Chondrocyte (in vitro differentiated cells): ENCODE data around the gene LHX6. TPM values are rescaled to one million over a fixed set of nuclear protein-coding genes. Genes with fewer than 3 reads are reported as not detected.
A peak's percentile ranks its signal among the peaks of the same experiment; 100 is the strongest.

ENCODE experiments used
- DNase-seq: peaks from one replicate; pipeline ENCODE4 v3.0.0; 2021; ENCODE audit warnings: mixed read lengths, low spot score
- H3K27ac Mint-ChIP-seq: one replicate; pipeline ENCODE4 v1.8.0; 2021; ENCODE audit warnings: mild to moderate bottlenecking, moderate library complexity, mixed read lengths; ENCODE audit not compliant: unreplicated experiment
- H3K27me3 Mint-ChIP-seq: 2 replicates; pipeline ENCODE4 v1.8.0; 2021; ENCODE audit warnings: low read depth, mixed read lengths
- H3K36me3 Mint-ChIP-seq: 2 replicates; pipeline ENCODE4 v1.8.0; 2021; ENCODE audit warnings: low read depth, mixed read lengths
- H3K4me1 Mint-ChIP-seq: 2 replicates; pipeline ENCODE4 v1.8.0; 2021; ENCODE audit warnings: low read depth, mild to moderate bottlenecking, mixed read lengths
- H3K4me3 Mint-ChIP-seq: one replicate; pipeline ENCODE4 v1.8.0; 2021; ENCODE audit warnings: mild to moderate bottlenecking, moderate library complexity, mixed read lengths; ENCODE audit not compliant: unreplicated experiment
- H3K9me3 Mint-ChIP-seq: 2 replicates; pipeline ENCODE4 v1.8.0; 2021; ENCODE audit warnings: low read depth, mixed read lengths
- total RNA-seq: library from RNA; stranded (reverse); gene quantifications from 3 replicates; pipeline ENCODE4 v1.2.1, GENCODE V29; 2021
- TF ChIP-seq, protein P1 (sequence below): fragments of 200-600 bp; sonication (generic); IDR thresholded peaks from 2 replicates; pipeline ENCODE4 v1.5.0; 2021; ENCODE audit warnings: antibody characterized with exemption, mild to moderate bottlenecking, moderate library complexity

The LHX6 gene
- total RNA-seq, 1 donor from 2014 or later: not detected

DNA sequence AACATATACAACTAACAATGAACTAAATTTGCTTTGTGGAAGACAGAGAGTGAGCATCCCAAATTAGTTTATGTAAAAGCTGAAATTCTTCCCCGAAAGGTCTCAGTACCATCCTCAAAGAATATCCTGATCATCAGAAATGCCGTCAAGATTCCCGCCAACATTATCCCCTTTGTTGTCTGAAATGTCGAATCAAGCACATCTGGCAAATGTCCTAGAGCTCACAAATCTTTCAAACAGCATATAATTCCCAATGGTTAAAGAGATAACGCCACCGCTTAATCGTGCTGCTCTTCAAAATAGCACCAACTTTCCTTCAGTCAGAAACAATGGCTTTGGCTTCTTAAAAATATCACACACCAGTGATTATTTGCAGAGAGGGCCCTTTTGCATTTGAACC is 45.3 kb downstream of the LHX6 start:
- H3K9me3 Mint-ChIP-seq: no peaks in the 10 kb centered on the region

DNA sequence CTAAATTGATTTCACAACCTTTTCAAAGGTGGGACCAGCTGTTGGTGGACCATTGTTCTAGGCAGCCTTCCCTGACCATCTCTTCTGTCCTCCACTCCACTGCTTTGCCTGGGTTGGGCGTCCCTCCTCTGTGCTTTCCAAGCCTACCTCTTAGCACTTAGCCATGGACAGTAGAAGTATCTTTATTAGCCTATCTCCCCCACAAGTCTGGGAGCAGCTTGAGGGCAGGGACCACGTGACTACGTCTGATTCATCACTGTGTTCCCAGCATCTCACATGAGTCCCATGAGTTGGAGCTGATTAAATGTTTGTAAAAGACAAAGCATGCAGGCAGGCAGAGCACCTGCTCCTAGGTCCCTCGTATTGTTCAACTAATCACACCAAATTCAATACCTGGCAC is 48.1 kb downstream of the LHX6 start:
- H3K36me3 Mint-ChIP-seq: no peaks in the 10 kb centered on the region
- TF ChIP-seq, protein P1, sequence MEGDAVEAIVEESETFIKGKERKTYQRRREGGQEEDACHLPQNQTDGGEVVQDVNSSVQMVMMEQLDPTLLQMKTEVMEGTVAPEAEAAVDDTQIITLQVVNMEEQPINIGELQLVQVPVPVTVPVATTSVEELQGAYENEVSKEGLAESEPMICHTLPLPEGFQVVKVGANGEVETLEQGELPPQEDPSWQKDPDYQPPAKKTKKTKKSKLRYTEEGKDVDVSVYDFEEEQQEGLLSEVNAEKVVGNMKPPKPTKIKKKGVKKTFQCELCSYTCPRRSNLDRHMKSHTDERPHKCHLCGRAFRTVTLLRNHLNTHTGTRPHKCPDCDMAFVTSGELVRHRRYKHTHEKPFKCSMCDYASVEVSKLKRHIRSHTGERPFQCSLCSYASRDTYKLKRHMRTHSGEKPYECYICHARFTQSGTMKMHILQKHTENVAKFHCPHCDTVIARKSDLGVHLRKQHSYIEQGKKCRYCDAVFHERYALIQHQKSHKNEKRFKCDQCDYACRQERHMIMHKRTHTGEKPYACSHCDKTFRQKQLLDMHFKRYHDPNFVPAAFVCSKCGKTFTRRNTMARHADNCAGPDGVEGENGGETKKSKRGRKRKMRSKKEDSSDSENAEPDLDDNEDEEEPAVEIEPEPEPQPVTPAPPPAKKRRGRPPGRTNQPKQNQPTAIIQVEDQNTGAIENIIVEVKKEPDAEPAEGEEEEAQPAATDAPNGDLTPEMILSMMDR: no peak
- DNase-seq: peak; percentile 3
- H3K27me3 Mint-ChIP-seq: peaks cover 66% of the 10 kb centered on the region
- no peak overlapping the region for H3K4me3 Mint-ChIP-seq
- no peaks in the 10 kb centered on the region for H3K9me3 Mint-ChIP-seq
- H3K27ac Mint-ChIP-seq: no peak overlapping the region
- H3K4me1 Mint-ChIP-seq: peaks cover 7% of the 10 kb centered on the region

More for the DNA sequence above, 45.3 kb downstream of the LHX6 start:
- Mint-ChIP-seq H3K4me1 (peaks cover 7% of the 10 kb centered on the region), H3K27ac (no peak overlapping the region), H3K36me3 (no peaks in the 10 kb centered on the region), H3K27me3 (peaks cover 54% of the 10 kb centered on the region), H3K4me3 (no peak overlapping the region)
- TF ChIP-seq, protein P1: no peak
- DNase-seq: no peak

DNA sequence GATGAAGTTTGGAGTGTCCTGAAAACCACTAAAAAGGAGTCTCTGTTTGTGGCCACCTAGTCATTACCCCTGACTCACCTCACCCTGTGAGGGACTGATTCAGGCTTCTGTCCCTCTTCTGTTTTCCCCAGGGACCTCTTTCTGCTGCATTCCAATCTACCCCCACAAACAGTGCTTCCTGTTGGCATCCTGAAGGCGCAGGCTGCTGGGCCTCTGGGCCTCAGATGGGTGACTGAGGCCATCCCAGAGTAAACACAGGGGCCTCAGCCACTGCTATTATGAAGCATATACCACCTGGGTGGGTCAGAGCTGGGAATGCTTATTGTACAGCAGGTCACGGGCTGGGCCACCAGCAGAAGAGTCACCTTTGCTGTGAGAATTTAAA is 49.1 kb downstream of the LHX6 start:
- TF ChIP-seq, protein P1: no peak
- Mint-ChIP-seq H3K4me1 (peaks cover 7% of the 10 kb centered on the region), H3K4me3 (no peak overlapping the region), H3K9me3 (no peaks in the 10 kb centered on the region), H3K27me3 (peaks cover 68% of the 10 kb centered on the region), H3K27ac (no peak overlapping the region), H3K36me3 (no peaks in the 10 kb centered on the region)
- peak; percentile 40 for DNase-seq

DNA sequence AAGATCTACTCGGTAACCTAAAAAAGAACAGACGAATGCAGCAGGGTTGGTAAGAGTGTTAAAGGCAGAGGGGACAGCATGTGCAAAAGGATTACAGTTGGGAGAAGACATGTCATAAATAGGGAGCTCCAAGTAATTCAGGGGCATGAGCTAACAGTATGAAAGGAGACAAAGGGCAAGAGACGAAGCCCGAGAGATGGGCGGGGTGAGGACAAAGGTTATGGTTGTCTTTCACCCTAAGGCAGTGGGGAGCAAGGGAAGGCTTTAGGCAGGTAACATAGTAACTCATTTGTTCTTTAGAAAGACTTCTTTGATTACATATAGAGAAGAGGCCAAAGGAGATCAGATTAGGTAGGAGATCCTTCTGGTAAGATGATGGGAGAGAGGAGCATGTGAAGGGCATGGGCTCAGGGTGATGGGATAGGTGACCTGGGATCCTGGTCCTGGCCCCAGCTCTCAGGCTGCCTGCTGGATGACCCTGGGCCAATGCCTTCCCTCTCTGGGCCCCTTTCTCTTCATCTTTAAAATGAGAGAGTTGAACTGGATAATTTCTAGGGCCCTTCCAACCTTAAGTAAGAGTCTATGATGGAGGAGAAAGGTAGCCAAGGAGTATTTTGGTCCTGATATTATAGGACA is 49.6 kb downstream of the LHX6 start:
- Mint-ChIP-seq H3K36me3 (no peaks in the 10 kb centered on the region), H3K27ac (no peak overlapping the region), H3K9me3 (no peaks in the 10 kb centered on the region), H3K4me1 (peaks cover 7% of the 10 kb centered on the region), H3K4me3 (no peak overlapping the region), H3K27me3 (peaks cover 70% of the 10 kb centered on the region)
- TF ChIP-seq, protein P1: no peak
- peak; percentile 6 for DNase-seq

DNA sequence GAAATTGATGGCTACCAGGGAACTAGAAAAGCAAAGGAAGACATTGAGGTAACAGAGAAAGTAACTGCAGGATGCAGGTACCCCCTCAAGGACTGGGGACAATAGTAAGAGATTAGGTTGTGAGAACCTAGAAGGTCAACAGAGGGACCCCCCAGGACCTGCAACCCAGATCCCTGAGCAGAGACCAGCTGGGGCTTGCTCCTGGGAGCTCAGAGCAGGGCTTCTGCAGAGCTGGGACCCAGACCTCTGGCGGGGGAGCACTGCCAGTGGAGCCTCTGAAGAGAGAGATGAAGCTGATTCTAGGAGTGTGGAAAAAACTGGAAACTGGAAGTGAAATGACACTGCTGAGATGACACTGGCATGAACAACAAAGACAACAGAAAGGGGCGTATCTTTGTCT is 51.8 kb downstream of the LHX6 start:
- DNase-seq: peak; percentile 69
- Mint-ChIP-seq H3K27me3 (peaks cover 62% of the 10 kb centered on the region), H3K4me1 (peaks cover 7% of the 10 kb centered on the region), H3K27ac (no peak overlapping the region), H3K4me3 (no peak overlapping the region), H3K36me3 (no peaks in the 10 kb centered on the region), H3K9me3 (no peaks in the 10 kb centered on the region)
- TF ChIP-seq, protein P1: no peak
